HG02642 (cell line): ENCODE measurements around the gene SDHC.
"Not testable (repeated sequence)": the region's sequence is repeated elsewhere in the genome, so short reads cannot be mapped to it uniquely, and the experiment has no call there.

ENCODE experiments used
- ATAC-seq: cut with Tn5 transposase; IDR thresholded peaks from one replicate; pipeline ENCODE4 v1.9.1; 2021; ENCODE audit warnings: mild to moderate bottlenecking; ENCODE audit not compliant: unreplicated experiment, poor library complexity

The SDHC gene

DNA sequence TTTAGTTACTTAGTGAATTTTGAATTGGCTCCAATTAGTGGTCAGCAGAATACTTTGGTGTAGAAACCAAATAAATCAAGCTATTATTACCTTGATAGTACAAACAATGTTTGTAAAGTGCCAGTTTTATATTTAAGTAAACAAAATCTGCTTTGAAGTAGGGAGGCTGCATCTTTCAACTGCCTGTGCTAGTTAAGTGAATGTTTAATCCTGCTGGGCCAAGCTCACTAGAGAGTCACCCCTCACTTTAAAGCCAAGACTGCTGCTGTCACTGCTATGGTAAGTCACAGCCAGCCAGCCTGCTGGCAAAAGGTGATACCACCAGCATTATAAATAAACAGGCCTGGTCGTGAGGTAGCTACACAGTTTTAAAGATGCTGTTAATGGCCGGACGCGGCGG lies 63.8 kb downstream of the SDHC start:
- no peak for ATAC-seq

DNA sequence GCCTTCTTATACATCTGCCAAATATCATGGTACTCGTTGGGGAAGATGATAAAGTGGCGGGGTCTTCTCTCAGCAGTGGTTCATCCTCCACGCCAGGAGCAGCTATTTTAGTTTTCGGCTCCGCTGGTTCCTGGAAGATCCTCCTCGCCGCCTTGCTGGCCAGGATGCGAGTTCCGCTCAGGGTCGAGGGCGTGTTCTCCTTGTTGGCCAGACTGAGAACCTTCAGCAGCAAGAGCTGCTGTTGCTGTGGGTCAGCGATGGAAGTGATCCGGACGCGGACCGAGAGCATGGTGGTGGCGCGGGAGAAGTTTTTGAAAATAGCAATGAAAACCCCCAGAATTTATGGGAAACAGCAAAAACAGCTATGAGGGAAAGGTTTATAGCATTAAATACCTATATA lies 64.9 kb downstream of the SDHC start:
- no peak for ATAC-seq

DNA sequence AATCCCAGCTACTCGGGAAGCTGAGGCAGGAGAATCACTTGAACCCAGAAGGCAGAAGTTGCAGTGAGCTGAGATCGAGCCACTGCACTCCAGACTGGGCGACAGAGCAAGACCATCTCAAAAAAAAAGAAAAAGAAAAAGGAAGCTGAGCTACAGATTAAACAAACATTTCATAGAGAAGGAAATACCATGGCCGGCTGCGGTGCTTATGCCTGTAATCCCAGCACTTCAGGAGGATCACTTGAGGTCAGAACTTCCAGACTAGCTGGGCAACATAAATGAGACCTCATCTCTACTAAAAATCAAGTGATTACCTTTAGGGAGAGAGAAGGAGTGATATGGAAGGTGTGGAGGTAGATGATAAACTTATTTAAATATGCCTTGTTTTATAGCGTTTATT lies 67.5 kb downstream of the SDHC start:
- ATAC-seq = no peak

DNA sequence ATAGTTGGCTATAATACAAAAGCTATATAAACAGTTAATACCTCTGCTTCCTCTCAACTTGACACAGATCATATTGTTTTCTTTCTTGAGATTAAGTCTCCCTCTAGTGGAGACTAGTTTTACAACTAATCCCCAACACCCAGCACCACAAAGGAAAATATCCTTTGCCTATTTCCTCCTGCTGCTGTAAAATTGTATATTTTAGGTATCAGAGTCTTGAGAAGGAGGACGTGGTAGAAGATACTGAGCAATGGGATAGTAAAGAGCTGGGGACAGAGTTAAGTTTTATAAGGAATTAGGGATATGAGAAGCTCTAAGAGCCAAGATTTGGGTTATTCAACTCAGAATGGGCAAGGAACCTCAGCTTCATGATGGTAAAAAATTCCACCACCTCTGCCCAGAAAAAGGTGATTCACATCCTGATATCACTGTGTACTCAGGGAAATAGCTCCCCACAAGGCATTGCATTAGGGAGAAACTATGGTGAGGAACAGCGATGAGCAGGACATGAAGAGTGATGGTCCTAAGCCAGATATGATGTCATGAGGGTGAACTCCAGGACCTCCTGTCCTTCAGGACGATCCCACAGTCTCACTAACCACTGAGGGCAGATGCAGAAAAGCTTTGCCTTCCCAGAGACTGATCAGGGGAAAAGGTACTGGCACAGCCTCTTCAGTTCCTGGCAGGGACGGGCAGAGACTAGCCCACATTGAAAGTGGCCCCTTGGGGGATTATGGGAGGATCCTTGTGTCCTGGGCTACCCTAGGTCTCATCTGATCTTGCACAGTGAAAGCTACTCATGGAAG lies 68.2 kb downstream of the SDHC start:
- ATAC-seq = no peak

DNA sequence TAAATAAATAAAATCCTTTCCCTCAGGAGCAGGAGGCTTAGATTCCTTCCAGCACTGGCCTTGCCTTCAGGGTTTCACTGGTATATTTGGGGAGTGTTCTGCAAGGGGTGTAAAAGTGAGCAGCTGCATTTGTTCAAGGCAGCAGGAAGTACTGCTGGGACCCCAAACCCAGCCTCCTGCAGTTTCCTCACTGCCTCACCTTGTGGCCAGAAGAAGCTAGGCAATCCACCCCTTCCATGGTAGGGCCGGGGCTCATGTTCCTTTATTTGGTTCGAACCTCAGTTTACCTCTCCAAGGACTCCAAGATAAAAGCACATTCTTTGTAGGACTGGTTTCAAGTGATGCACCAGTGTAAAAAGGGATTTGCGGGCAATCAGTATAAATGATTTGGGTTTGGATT lies 74.5 kb downstream of the SDHC start:
- ATAC-seq = no peak

DNA sequence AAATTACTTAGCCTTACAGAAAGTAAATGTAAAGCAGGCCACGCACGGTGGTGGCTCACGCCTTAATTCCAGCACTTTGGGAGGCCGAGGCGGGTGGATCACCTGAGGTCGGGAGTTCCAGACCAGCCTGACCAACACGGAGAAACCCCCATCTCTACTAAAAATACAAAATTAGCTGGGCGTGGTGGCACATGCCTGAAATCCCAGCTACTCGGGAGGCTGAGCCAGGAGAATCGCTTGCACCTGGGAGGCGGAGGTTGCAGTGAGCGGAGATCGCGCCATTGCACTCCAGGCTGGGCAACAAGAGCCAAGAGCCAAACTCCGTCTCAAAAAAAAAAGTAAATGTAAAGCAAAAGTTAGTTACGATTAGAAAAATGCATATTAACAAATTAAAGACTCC lies 75.0 kb downstream of the SDHC start:
- ATAC-seq = not testable (repeated sequence)

DNA sequence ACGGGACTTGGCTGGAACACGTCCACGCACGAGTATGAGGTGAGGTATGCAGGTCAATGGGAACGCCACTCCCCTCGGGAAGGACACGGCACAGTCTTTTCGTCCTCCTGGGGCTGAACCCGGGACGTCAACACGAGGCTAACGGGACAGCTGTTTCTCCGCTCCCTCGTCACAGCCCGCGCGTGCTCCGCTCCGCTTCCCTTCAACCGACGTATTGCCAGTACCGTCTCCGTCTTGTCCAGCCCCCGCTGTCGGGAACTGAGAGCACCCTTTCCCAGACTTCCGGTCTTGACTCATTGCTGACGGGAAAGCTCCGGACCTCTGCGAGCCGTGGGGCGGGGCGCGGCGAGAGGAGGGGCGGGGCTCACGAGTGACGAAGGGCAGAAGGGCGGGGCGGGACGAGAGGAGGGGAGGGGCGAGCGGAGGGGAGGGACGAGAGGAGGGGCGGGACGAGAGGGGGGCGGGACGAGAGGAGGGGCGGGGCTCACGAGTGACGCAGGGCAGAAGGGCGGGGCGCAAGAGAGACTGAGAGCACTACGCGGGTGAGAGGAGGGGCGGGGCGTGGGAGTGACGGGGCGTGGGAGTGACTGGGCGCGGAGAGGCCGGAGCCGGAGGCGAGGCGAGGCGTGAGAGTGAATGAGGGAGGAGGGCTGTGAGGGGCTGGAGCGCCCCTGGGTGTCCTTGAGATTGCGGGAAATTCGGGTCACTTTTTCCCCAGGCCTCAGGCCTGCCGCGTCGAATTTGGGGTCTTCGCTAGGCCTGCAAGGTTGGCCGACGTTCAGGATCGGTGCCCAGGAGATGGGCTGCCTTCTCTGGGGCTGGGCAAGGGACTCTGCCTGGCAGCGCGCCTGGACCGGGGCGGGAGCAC lies 75.7 kb downstream of the SDHC start:
- peak; percentile 81 for ATAC-seq

DNA sequence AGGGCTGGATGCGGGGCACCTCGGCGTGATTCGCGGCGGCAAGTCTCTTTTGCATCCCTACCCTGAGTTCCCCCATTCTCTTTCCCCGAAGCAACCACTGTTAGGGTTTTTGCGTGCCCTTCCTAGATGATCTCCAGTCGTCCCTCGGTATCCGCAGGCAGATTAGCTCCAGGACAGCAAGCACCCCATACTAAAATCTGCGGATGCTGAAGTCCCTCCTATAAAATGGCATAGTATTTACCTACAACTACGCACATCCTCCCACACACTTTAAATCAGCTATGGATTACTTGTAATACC lies 76.3 kb downstream of the SDHC start:
- ATAC-seq = no peak

DNA sequence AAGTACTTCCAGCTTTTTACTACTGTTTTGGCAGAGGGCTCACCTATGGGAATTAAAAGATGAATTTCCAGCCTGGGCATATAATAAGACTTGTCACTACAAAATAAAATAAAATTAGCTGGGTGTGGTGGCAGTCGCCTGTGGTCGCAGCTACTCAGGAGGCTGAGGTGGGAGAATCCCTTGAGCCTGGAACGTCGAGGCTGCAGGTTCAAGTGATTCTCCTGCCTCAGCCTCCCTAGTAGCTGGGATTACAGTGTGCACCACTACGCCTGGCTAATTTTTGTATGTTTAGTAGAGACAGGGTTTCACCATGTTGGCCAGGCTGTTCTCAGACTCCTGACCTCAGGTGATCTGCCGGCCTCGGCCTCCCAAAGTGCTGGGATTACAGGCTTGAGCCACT lies 77.0 kb downstream of the SDHC start:
- not testable (repeated sequence) for ATAC-seq

DNA sequence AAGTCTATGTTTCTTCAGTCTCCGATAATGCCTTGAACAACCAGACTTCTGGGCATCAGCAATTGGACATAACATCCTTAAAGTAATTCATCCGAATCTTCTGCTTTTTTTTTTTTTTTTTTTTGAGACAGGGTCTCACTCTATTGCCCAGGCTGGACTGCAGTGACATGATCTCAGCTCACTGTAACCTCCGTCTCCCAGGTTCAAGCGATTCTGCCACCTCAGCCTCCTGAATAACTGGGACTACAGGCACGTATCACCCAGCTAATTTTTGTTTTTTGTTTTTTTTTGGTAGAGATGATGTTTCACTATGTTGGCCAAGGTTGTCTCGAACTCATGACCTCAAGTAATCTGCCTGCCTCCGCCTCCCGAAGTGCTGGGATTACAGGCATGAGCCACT lies 77.4 kb downstream of the SDHC start:
- no peak for ATAC-seq

DNA sequence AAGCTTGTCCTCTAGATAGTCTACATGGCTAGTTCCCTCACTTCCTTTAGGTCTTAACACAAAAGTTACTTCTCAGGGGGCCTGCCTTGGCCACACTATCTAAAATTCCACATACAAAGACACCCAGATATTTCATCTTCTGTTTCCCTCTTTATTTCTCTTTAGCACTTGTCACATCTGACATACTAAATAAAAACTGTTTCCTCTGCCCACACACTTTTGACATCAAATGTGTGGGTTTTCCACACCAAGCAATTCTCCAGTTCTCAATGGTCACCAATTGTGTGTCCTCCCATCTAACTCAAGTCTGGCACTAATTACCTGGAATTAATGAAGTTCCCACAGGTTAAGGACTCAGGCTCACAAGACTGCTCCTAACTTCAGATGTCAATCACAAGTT lies 79.0 kb downstream of the SDHC start:
- no peak for ATAC-seq

DNA sequence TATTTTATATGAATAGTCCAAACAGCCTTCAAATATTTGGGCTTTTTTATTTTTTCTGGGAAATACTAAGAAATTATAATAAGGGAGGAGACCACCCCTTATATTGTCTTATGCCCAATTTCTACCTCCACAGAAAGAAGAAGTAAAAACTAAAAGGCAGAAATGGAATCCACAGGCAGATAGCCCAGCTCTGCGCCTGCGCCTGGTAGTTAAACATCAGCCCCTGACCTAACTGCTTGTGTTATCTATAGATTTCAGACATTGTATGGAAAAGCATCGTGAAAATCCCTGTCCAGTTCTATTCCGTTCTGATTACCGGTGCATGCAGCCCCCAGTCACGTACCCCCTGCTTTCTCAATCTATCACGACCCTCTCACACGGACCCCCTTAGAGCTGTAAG lies 82.9 kb downstream of the SDHC start:
- not testable (repeated sequence) for ATAC-seq

DNA sequence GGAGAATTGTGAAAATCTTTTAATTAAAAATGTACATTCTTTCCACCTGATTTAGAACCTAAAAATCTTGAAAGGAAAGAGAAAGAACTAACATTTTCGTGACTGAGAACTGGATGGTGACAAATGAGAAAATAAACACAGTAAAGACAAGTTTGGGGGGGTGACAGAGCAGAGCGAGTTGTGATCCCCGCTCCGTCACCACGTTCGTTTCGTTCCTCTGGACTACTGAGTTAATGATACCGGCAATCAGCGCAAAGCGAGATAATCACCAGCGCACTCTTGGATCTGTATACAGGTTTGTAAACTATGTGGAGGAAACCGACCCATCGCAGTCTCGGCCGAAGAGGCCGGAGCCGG lies 84.7 kb downstream of the SDHC start:
- no peak for ATAC-seq

DNA sequence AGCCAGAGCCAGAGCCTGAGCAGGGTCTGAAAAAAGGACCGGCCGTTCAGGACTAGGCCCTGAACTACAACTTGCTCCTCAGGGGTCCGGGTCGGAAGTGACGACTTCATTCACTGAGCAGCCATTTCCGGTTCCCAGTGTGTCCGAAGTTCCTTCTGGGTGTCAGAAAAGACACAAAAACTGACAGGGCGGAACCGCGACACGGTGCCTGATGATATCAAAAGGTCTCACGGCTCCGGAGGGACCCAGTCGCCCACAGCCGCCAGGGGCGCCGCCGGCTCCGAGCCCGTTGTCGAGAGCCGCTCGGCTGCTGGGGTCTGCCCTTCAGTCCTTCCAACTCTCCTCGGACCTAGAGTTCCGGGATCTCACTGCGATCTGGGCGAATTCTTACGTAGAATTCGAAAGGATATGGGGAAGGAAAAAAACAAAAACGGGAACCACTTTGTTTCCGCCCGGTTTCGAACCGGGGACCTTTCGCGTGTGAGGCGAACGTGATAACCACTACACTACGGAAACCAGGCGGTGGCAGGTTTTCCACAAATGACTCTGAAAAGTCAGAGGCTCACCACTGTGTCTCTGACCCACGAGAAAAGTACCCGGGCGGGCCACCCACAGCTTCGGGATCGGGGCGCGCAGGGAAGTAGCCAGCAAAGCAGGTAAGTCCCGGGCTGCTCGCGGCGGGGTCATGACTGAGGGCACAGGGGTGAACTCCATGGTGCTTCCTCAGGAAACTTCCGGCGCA lies 85.2 kb downstream of the SDHC start:
- peak; percentile 80 for ATAC-seq

DNA sequence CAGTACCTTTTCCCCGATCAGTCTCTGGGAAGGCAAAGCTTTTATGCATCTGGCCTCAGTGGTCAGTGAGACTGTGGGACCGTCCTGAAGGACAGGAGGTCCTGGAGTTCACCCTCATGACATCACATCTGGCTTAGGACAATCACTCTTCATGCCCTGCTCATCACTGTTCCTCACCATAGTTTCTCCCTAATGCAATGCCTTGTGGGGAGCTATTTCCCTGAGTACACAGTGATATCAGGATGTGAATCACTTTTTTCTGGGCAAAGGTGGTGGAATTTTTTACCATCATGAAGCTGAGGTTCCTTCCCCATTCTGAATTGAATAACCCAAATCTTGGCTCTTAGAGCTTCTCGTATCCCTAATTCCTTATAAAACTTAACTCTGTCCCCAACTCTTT lies 88.3 kb downstream of the SDHC start:
- no peak for ATAC-seq

DNA sequence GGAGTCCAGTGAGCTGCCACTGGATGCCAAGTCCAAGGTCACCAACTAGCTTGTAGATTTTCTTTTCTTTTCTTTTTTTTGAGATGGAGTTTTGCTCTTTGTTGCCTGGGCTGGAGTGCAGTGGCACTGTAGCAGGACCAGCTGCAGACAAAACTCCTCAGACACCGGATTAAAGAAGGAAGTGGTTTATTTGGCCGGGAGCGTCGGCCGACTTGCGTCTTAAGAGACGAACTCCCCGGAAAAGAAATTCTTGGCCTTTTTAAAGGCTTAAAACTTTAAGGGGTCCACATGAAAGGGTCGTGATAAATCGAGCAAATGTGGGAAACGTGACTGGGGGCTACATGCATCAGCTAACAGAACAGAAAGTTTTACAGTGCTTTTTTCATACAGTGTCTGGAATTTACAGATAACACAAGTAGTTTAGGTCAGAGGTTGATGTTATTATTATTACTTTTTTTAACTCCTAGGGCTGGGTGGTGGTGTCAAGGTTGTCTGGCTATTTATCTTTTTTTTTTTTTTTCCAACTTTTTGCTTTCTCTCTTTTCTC lies 89.9 kb downstream of the SDHC start:
- ATAC-seq = no peak

DNA sequence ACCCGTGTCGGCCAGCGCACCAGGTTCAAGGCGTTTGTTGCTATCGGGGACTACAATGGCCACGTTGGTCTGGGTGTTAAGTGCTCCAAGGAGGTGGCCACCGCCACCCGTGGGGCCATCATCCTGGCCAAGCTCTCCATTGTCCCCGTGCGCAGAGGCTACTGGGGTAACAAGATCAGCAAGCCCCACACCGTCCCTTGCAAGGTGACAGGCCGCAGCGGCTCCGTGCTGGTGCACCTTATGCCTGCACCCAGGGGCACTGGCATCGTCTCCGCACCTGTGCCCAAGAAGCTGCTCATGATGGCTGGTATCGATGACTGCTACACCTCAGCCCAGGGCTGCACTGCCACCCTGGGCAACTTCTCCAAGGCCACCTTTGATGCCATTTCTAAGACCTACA lies 92.4 kb downstream of the SDHC start:
- not testable (repeated sequence) for ATAC-seq

DNA sequence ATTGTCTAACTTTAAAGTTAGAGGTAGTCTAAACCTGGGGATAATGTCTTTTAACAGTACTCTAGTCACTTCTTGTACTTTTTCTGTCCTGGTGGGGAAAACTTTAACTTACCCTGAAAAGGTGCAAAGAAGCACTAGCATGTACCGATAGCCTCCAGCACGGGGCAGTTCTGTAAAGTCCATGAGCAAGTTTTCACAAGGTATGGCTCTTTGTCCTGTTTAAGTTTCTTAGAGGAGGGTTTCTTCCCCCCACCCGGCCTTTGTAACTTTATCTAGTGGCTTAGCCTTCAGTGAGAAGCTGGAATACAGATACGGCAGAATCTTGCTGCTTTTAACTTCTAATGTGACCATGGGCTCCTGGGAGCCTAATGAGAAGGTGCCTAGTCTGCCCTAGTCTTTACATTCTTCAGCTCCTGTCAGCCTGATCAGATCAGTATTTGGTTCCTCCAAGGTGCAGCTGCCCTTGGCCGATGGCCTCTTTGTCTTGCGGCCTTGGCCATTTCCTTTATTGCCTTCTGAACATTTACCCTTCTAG lies 93.3 kb downstream of the SDHC start:
- ATAC-seq = no peak

DNA sequence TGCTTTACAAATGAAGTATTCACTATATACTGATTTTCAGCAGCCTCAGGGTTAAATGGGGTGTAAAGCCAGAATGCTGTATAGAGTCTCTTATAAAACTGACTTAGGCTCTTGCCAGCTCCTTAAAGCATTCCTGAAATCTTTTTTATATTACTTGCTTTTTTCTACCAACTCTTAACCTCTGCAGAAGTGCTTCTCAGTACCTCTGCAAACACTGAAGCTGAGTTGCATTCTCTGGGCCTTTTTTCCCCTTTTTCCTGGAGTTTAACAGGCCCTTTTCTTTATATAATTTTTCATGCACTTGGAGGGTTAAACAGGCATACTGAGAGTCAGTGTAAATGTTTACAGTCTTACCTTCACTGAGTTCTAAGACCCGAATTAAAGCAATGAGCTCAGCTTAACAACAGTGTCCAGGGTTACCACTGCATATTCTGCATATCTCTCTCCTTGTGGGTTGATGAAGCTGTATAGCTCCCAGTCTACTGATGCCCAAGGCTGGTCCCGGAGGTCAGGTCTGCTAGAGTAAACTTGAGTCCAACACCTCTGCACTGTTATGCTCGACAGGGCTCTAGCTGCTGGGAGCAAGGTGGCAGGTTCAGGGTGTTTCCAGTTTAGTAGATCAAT lies 94.4 kb downstream of the SDHC start:
- ATAC-seq = no peak
